ENCODE measurements around the gene PCDH17. TPM values are rescaled to one million over a fixed set of nuclear protein-coding genes. Genes with fewer than 3 reads are reported as not detected.

The PCDH17 gene
- total RNA-seq, 4 donors from 2014 or later, result 2.3 to 26.0 (median 3.7) TPM

GRCh38 chr13:57672168-57672567 lies 40.6 kb downstream of the PCDH17 start:
- TF ChIP-seq CTCF (IDR thresholded peaks at IDR 0.05), result no peak
- H3K27me3 ChIP-seq, result no peaks in the 10 kb centered on the region
- H3K4me3 ChIP-seq (replicated peaks in 1 of 3), result no peak overlapping the region
- H3K27ac ChIP-seq, result no peak overlapping the region
- no peaks in the 10 kb centered on the region for H3K9me3 ChIP-seq
- no peaks in the 10 kb centered on the region for H3K36me3 ChIP-seq
- intact Hi-C loops (cut with DNase I), result no loop called here
- WGBS, 2 donors, result 68% methylated on average over 2 of the region's 2 CpGs
- H3K4me1 ChIP-seq, result no peaks in the 10 kb centered on the region
- DNase-seq, result no peak

DNA sequence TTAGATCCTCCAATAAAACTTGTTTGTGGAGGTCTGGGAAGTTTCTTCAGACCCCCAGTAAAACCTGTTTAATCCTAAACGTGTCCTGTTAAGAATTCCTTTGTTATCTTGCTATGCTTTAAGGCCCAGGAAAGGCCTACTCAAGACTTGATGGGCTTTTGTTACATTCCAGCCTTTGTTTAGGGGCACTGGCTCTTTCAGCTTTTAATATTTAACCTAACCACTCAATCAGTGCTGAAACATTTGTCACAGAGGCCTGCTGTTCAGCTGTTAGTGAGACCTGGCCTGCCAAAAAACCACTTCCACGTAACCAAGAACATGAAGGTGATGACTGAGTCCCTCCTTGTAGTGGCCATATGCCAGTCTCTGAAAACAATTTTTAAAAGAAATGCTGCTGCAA lies 41.7 kb downstream of the PCDH17 start:
- DNase-seq, result no peak
- Histone ChIP-seq H3K27me3 (no peaks in the 10 kb centered on the region), H3K36me3 (no peaks in the 10 kb centered on the region), H3K4me1 (no peaks in the 10 kb centered on the region), H3K27ac (no peak overlapping the region), H3K4me3 (replicated peaks in 1 of 3) (no peak overlapping the region), H3K9me3 (no peaks in the 10 kb centered on the region)
- 55 to 60% methylated on average over 2 of the region's 2 CpGs for WGBS, 2 donors
- TF ChIP-seq POLR2A (IDR thresholded peaks at IDR 0.05), result no peak
- TF ChIP-seq CTCF (IDR thresholded peaks at IDR 0.05), result no peak
- intact Hi-C loops (cut with DNase I), result no loop called here

GRCh38 chr13:57675526-57675925 lies 44.0 kb downstream of the PCDH17 start:
- Histone ChIP-seq H3K27me3 (no peaks in the 10 kb centered on the region), H3K36me3 (no peaks in the 10 kb centered on the region), H3K9me3 (no peaks in the 10 kb centered on the region), H3K4me1 (no peaks in the 10 kb centered on the region), H3K27ac (no peak overlapping the region), H3K4me3 (replicated peaks in 1 of 3) (no peak overlapping the region)
- 67 to 71% methylated on average over 2 of the region's 2 CpGs for WGBS, 2 donors
- no peak for DNase-seq
- intact Hi-C loops (cut with DNase I), result no loop called here
- TF ChIP-seq CTCF (IDR thresholded peaks at IDR 0.05) (no peak), POLR2A (IDR thresholded peaks at IDR 0.05) (no peak)

- no peak for DNase-seq
- Histone ChIP-seq H3K27me3 (no peaks in the 10 kb centered on the region), H3K36me3 (no peaks in the 10 kb centered on the region), H3K4me3 (replicated peaks in 1 of 3) (no peak overlapping the region), H3K9me3 (no peaks in the 10 kb centered on the region), H3K4me1 (no peaks in the 10 kb centered on the region), H3K27ac (no peak overlapping the region)
- intact Hi-C loops (cut with DNase I), result no loop called here
- WGBS, 2 donors, result 82 to 84% methylated on average over 1 of the region's 1 CpG
- no peak for TF ChIP-seq CTCF (IDR thresholded peaks at IDR 0.05)
- TF ChIP-seq POLR2A (IDR thresholded peaks at IDR 0.05), result no peak
Measured at GRCh38 chr13:57680609-57681008, 49.1 kb downstream of the PCDH17 start.

- H3K4me3 ChIP-seq (replicated peaks in 1 of 3), result no peak overlapping the region
- no peak for TF ChIP-seq CTCF (IDR thresholded peaks at IDR 0.05)
- no peak for TF ChIP-seq POLR2A (IDR thresholded peaks at IDR 0.05)
- DNase-seq, result no peak
- no peaks in the 10 kb centered on the region for H3K27me3 ChIP-seq
- 62 to 70% methylated on average over 4 of the region's 4 CpGs for whole genome bisulfite sequencing, 2 donors
- H3K9me3 ChIP-seq, result no peaks in the 10 kb centered on the region
- no peaks in the 10 kb centered on the region for H3K36me3 ChIP-seq
- H3K4me1 ChIP-seq, result no peaks in the 10 kb centered on the region
- no peak overlapping the region for H3K27ac ChIP-seq
- intact Hi-C loops (cut with DNase I), result no loop called here
Measured at GRCh38 chr13:57682128-57682716, 50.7 kb downstream of the PCDH17 start.
